ENCODE results near the gene MYH9. TPM values are rescaled to one million over a fixed set of nuclear protein-coding genes. Genes with fewer than 3 reads are reported as not detected.

The MYH9 gene
- total and polyA plus RNA-seq, 10 donors = 59.8 to 1,376 (median 711) TPM

DNA sequence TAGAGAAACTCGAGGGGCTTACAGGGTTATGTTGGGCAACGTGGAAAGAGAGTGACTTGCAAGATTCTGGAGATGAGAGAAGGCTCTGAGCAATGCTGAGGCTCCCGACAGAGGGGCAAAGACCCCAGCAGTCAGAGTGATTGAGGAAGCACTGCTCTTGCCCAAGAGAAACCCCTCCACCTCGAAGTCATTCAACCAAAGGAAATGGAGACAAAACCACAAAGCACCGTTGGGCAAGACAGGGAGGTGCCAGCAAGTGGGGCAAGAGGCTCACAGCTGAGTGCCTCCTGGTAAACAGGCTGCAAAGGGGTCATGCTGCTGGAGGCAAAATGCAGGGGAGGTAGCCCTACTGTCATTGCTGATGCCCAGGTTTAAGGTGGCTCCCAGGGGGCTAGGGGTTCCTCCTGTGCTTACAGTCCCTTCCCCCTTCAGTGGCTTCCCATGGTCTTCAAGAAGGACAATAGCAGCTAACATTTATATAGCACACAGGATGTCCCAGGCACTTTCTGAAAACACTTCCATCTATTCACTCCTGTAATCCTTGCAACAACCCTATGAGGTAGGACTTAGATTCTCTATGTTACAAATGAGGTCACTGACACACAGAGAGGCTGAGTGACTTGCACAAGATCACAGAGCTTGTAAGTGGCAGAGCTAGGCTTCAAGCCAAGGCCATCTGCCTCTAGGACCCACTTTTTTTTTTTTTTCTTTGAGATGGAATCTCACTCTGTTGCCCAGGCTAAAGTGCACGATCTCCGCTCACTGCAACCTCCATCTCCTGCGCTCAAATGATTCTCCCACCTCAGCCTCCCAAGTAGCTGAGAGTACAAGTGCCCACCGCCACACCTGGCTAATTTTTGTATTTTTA, 18.1 kb upstream of the MYH9 start:
- intact Hi-C loops (cut with DNase I; ENCODE audit: low total_unique reads) = no loop called here
- Histone ChIP-seq H3K4me3 (peak overlapping the region in 1 of 8 donors; percentile 47), H3K4me1 (peaks cover 25 to 96% (median 59%) of the 10 kb centered on the region in 6 donors), H3K9me3 (no peaks in the 10 kb centered on the region), H3K27ac (peak overlapping the region; percentile 66 to 91 (median 84)), H3K27me3 (replicated peaks in 1 of 7) (no peaks in the 10 kb centered on the region), H3K36me3 (no peaks in the 10 kb centered on the region)
- DNase-seq = peak; percentile 92
- WGBS, 5 donors = 32 to 51% (median 45%) methylated on average over 8 to 9 of the region's 9 CpGs
- TF ChIP-seq, protein P1, sequence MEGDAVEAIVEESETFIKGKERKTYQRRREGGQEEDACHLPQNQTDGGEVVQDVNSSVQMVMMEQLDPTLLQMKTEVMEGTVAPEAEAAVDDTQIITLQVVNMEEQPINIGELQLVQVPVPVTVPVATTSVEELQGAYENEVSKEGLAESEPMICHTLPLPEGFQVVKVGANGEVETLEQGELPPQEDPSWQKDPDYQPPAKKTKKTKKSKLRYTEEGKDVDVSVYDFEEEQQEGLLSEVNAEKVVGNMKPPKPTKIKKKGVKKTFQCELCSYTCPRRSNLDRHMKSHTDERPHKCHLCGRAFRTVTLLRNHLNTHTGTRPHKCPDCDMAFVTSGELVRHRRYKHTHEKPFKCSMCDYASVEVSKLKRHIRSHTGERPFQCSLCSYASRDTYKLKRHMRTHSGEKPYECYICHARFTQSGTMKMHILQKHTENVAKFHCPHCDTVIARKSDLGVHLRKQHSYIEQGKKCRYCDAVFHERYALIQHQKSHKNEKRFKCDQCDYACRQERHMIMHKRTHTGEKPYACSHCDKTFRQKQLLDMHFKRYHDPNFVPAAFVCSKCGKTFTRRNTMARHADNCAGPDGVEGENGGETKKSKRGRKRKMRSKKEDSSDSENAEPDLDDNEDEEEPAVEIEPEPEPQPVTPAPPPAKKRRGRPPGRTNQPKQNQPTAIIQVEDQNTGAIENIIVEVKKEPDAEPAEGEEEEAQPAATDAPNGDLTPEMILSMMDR (IDR thresholded peaks at IDR 0.05 in 8 of 11, conservative IDR thresholded peaks at IDR 0.05 in 3 of 11) = peak in 3 of 11 experiments; percentile 26 to 42 (median 42)
- TF ChIP-seq POLR2AphosphoS5 (IDR thresholded peaks at IDR 0.05) (peak in 2 of 3 donors; percentile 69 to 86), POLR2A (IDR thresholded peaks at IDR 0.05) (no peak)

DNA sequence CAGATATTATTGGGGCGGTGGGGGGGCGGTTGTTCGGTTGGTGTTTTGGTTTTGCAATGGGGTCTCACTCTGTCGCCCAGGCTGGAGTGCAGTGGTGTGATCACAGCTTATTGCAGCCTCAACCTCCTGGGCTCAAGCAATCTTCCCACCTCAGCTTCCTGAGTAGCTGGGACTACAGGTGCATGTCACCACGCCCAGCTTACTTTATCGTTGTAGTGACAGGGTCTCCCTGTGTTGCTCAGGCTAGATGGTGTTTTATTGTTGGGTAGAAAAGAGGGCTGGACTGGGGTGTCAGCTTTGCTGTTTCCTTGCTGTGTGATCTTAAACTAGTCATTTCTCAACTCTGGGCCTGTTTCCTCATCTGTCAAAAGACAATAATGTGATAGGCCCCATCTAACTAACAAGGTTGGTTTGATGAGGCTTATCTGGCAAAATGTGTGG, 17.5 kb upstream of the MYH9 start:
- Histone ChIP-seq H3K27ac (peak overlapping the region; percentile 66 to 91 (median 84)), H3K4me1 (peaks cover 19 to 96% (median 54%) of the 10 kb centered on the region in 6 donors)

DNA sequence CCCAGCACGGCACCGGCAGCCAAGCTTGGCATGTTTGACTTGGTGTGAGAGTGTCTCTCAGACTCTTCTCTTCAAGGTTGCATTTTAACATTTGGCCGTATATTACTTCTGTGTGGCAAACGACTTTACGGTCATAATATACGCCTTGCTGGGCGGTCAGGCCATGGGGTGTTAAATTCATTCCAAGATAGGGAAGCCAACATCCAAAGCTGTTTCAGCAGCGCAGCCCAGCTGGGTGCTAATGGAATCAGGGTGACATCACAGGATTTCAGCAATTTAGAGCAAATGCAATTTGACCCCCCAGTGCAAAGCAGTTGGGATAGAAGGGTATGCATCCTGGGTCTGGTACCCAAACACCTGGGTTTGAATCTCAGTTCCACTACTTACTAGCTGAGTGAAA, 16.7 kb upstream of the MYH9 start:
- Histone ChIP-seq H3K4me1 (peaks cover 19 to 96% (median 53%) of the 10 kb centered on the region in 6 donors), H3K27ac (peak overlapping the region in 7 of 8 donors; percentile 74 to 91 (median 84)), H3K4me3 (peak overlapping the region in 1 of 8 donors; percentile 47)

More for the DNA sequence above, 17.5 kb upstream of the MYH9 start:
- TF ChIP-seq POLR2A (IDR thresholded peaks at IDR 0.05) = no peak
- no peak for TF ChIP-seq POLR2AphosphoS5 (IDR thresholded peaks at IDR 0.05)
- TF ChIP-seq, protein P1 (IDR thresholded peaks at IDR 0.05 in 8 of 11, conservative IDR thresholded peaks at IDR 0.05 in 3 of 11) = no peak
- intact Hi-C loops (cut with DNase I; ENCODE audit: low total_unique reads) = no loop called here
- Histone ChIP-seq H3K4me3 (peak overlapping the region in 1 of 8 donors; percentile 47), H3K9me3 (no peaks in the 10 kb centered on the region), H3K27me3 (replicated peaks in 1 of 7) (no peaks in the 10 kb centered on the region), H3K36me3 (no peaks in the 10 kb centered on the region)
- WGBS, 5 donors = 32 to 56% (median 45%) methylated on average over 6 of the region's 6 CpGs
- DNase-seq = no peak

More for the DNA sequence above, 16.7 kb upstream of the MYH9 start:
- WGBS, 5 donors = 79 to 97% (median 83%) methylated on average over 7 to 8 of the region's 8 CpGs
- no peak for TF ChIP-seq POLR2AphosphoS5 (IDR thresholded peaks at IDR 0.05)
- TF ChIP-seq POLR2A (IDR thresholded peaks at IDR 0.05) = no peak
- TF ChIP-seq, protein P1 (IDR thresholded peaks at IDR 0.05 in 8 of 11, conservative IDR thresholded peaks at IDR 0.05 in 3 of 11) = no peak
- DNase-seq = no peak
- Histone ChIP-seq H3K27me3 (replicated peaks in 1 of 7) (no peaks in the 10 kb centered on the region), H3K9me3 (no peaks in the 10 kb centered on the region), H3K36me3 (no peaks in the 10 kb centered on the region)
- intact Hi-C loops (cut with DNase I; ENCODE audit: low total_unique reads) = no loop called here

Data from spleen (tissue), 11 donors.